KMS-11 (cell line): ENCODE results near the gene MYL12B.

Source experiments
- H2AFZ ChIP-seq: fragments of 200-600 bp; sonication (generic); 2 replicates; pipeline ENCODE4 v1.6.1; 2016; ENCODE audit warnings: antibody characterized with exemption, mixed run types, low read depth
- H3K27ac ChIP-seq: fragments of 200-600 bp; sonication (generic); 2 replicates; pipeline ENCODE4 v1.6.1; 2016; ENCODE audit warnings: mild to moderate bottlenecking, mixed run types
- H3K27me3 ChIP-seq: fragments of 200-600 bp; sonication (generic); 2 replicates; pipeline ENCODE4 v1.6.1; 2017; ENCODE audit warnings: mild to moderate bottlenecking, low read depth, mixed run types, moderate library complexity; ENCODE audit not compliant: insufficient read depth
- H3K36me3 ChIP-seq: fragments of 200-600 bp; sonication (generic); 2 replicates; pipeline ENCODE4 v1.6.1; 2017; ENCODE audit warnings: mild to moderate bottlenecking, mixed run types; ENCODE audit not compliant: insufficient read depth
- H3K4me1 ChIP-seq: fragments of 200-600 bp; sonication (generic); 2 replicates; pipeline ENCODE4 v1.6.1; 2016; ENCODE audit warnings: mild to moderate bottlenecking, low read depth, mixed run types; ENCODE audit not compliant: poor library complexity, severe bottlenecking
- H3K4me2 ChIP-seq: fragments of 200-600 bp; sonication (generic); 2 replicates; pipeline ENCODE4 v1.7.0; 2016; ENCODE audit warnings: mild to moderate bottlenecking, mixed run types
- H3K4me3 ChIP-seq: fragments of 200-600 bp; sonication (generic); IDR thresholded peaks from 2 replicates; pipeline ENCODE4 v1.6.1; 2017; ENCODE audit warnings: low read depth, low read length, mixed read lengths; ENCODE audit not compliant: insufficient read depth
- H3K79me2 ChIP-seq: fragments of 200-600 bp; sonication (generic); 2 replicates; pipeline ENCODE4 v1.6.1; 2016; ENCODE audit warnings: low read depth, mixed run types; ENCODE audit not compliant: insufficient read depth
- H3K9ac ChIP-seq: fragments of 200-600 bp; sonication (generic); 2 replicates; pipeline ENCODE4 v1.6.1; 2016; ENCODE audit warnings: mild to moderate bottlenecking, mixed run types
- H4K20me1 ChIP-seq: fragments of 200-600 bp; sonication (generic); 2 replicates; pipeline ENCODE4 v1.6.1; 2016; ENCODE audit warnings: mild to moderate bottlenecking, mixed run types; ENCODE audit not compliant: insufficient read depth
- TF ChIP-seq, protein P1 (sequence below): fragments of 200-600 bp; sonication (generic); conservative IDR thresholded peaks from 2 replicates; pipeline ENCODE4 v1.6.1; 2017; ENCODE audit warnings: low read depth, mild to moderate bottlenecking, antibody characterized with exemption, low read length, moderate library complexity, mixed read lengths

Gene MYL12B

DNA sequence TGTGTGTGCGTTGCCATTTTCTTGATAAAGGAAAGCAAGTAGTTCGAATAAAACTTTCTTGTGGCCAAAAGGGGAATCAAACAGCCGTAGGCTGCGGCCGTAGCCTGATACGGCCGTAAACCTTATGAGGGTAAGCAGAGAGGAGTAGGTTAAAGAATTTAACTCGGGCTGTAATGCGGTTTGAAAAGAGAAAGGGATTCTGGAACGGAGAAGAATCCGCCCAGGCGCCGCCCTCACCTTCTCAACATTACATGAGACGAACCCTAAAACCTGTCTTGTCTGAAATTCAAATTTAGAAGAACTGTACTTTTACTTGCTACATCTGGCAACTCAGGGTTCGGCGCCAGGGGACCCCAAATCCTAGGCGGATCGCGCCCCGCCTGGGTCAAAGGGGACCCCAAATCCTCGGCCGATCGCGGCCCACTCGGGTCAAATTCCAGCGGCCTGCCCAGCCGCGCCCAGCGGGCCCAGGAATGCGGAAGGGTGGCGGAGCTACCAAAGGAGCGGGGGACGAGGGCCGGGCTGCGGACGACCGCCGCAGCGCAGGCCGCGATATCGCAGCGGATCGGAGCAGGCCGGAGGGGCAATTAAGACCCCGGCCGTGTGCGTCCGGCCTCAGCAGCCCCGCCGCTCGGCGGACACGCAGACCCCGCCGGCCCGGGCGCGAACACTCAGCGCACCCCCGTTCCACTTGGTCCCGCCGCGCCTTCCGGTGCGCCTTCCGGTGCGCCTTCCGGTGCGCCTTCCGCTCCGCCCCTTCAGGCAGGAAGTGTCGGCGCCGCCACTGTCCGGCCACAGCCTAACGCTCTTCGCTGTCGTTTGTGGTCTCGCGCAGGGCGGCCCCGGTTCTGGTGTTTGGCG is at the start of gene MYL12B:
Gene MYL12B (plus strand): TSS at position 761 of the 861 bp plus-strand sequence. CDS start 10,766 bp downstream, outside the sequence.
- no peaks in the 10 kb centered on the region for H3K36me3 ChIP-seq
- peaks cover 36% of the 10 kb centered on the region for H3K4me1 ChIP-seq
- H3K27me3 ChIP-seq: no peaks in the 10 kb centered on the region
- H3K4me3 ChIP-seq: no peak within 1 kb of the TSS
- peak within 1 kb of the TSS; percentile 89 for H2AFZ ChIP-seq
- TF ChIP-seq, protein P1, sequence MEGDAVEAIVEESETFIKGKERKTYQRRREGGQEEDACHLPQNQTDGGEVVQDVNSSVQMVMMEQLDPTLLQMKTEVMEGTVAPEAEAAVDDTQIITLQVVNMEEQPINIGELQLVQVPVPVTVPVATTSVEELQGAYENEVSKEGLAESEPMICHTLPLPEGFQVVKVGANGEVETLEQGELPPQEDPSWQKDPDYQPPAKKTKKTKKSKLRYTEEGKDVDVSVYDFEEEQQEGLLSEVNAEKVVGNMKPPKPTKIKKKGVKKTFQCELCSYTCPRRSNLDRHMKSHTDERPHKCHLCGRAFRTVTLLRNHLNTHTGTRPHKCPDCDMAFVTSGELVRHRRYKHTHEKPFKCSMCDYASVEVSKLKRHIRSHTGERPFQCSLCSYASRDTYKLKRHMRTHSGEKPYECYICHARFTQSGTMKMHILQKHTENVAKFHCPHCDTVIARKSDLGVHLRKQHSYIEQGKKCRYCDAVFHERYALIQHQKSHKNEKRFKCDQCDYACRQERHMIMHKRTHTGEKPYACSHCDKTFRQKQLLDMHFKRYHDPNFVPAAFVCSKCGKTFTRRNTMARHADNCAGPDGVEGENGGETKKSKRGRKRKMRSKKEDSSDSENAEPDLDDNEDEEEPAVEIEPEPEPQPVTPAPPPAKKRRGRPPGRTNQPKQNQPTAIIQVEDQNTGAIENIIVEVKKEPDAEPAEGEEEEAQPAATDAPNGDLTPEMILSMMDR: no peak
- peak within 1 kb of the TSS; percentile 86 for H3K9ac ChIP-seq
- H4K20me1 ChIP-seq: no peaks in the 10 kb centered on the region; the same call in 1 of the 2 replicates
- H3K79me2 ChIP-seq: peaks cover 40% of the 10 kb centered on the region
- H3K4me2 ChIP-seq: peak within 1 kb of the TSS; percentile 93
- peak within 1 kb of the TSS; percentile 71 for H3K27ac ChIP-seq

DNA sequence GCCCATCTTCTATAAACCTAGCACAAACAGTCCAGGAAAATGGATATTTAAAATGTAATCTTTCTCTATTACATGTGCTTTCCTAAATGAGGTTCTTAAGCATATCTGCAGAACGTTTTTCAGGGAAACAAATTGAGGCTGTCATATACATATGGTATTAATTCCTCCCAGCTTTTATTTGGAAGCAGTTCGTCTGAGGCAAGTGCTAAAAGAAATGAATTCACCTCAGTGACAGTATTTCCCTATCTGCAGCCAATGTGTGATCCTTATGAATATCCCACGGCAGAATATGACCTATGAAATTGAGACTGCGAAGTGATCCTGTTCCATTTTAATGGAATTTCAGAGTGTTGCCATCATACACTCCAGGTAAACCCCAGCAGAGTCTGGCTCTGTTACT is 49.3 kb upstream of the MYL12B start:
- H3K36me3 ChIP-seq: no peaks in the 10 kb centered on the region
- H3K9ac ChIP-seq: no peak overlapping the region
- no peak overlapping the region for H2AFZ ChIP-seq
- no peaks in the 10 kb centered on the region for H3K27me3 ChIP-seq
- H3K4me2 ChIP-seq: no peak overlapping the region
- peaks cover 11% of the 10 kb centered on the region for H3K4me1 ChIP-seq
- TF ChIP-seq, protein P1: no peak
- H3K27ac ChIP-seq: no peak overlapping the region
- no peaks in the 10 kb centered on the region for H4K20me1 ChIP-seq
- H3K79me2 ChIP-seq: no peaks in the 10 kb centered on the region
- no peak overlapping the region for H3K4me3 ChIP-seq

DNA sequence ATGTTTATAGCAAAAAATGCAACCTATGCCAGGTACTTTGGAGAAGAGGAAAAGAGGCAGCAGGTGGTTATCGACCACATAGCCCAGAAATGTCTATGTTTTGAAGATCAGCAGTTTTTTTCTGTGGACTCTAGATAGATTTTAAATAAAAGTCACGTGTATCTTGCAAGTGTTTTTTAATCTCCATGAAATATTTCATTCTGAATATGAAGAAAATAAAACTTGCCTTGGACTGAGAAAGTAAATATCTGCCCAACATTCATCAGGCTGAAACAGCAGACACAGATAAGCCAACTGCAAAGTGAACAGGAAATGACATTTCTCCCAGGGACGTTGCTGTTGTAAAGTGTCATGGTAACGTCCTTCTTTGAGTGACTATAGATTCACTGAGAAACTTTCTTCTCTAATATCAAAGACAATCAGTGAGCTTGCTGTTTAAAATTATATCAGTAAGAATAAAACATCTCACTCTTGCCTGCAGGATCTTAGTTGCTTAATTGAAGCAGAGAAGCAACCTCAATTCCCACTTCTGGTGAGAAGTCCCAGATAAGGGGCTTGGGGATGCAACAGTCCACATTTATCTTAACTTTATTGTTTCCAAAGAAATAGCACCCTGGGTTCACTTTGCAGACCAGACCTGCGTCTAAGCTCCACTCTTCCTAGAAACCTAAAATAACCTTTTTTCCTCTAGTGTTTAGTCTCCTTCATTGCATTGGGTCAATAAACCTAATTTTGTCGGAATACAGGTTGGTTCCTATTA is 48.5 kb upstream of the MYL12B start:
- Histone ChIP-seq H3K4me2 (no peak overlapping the region), H3K9ac (no peak overlapping the region), H2AFZ (no peak overlapping the region), H4K20me1 (no peaks in the 10 kb centered on the region), H3K27ac (no peak overlapping the region), H3K36me3 (no peaks in the 10 kb centered on the region), H3K4me1 (peaks cover 11% of the 10 kb centered on the region), H3K4me3 (no peak overlapping the region), H3K79me2 (no peaks in the 10 kb centered on the region), H3K27me3 (no peaks in the 10 kb centered on the region)
- TF ChIP-seq, protein P1: no peak

DNA sequence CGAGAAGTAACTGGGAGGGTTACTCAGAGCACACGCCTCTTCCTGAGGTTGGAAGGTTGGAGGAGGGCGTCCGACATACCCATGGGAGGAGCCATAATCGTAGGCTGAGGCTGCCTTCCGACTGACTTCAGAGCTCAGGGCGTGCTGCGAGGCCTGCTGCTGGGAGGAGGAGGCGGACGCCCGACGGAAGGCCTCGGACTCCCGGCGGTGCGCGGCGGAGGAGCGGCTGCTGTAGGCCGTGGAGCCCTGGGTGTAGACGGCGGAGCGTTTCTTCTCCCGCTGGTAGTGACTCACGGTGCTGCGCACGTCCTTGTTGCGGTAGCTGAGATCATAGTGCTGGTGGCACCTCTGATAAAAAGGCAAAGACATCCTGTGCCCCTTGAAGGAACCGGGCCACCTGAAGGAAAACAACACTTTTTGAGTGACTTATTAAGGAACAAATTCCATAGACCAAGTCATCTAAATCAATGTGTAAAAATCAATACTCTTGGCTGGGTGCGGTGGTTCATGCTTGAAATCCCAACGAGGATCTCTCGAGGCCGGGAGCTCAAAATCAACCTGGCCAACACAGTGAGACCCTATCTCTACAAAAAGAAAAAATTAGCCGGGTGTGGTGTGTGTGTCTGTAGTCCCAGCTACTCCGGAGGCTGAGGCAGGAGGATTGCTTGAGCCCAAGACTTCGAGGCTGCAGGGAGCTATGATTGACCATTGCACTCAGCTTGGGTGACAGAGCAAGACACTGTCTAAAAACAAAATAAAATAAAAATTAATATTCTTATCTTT is 46.9 kb upstream of the MYL12B start:
- Histone ChIP-seq H3K27ac (no peak overlapping the region), H3K4me1 (peaks cover 4% of the 10 kb centered on the region)
- TF ChIP-seq, protein P1: no peak

More for the DNA sequence above, 46.9 kb upstream of the MYL12B start:
- Histone ChIP-seq H3K36me3 (no peaks in the 10 kb centered on the region), H2AFZ (no peak overlapping the region), H3K9ac (no peak overlapping the region), H3K27me3 (no peaks in the 10 kb centered on the region), H3K4me3 (no peak overlapping the region), H3K4me2 (no peak overlapping the region), H4K20me1 (no peaks in the 10 kb centered on the region), H3K79me2 (no peaks in the 10 kb centered on the region)
